Adipocyte (in vitro differentiated cells): ENCODE measurements around the gene ANGPTL8.

Source experiments
- DNase-seq: peaks from one replicate; pipeline ENCODE4 v3.0.0-alpha.2; 2015; ENCODE audit warnings: low read depth
- H3K27me3 ChIP-seq: replicated peaks from 2 replicates; pipeline ENCODE4 v1.7.0; 2013; ENCODE audit warnings: mild to moderate bottlenecking, low read length, moderate library complexity; ENCODE audit not compliant: control insufficient read depth, insufficient read depth
- H3K36me3 ChIP-seq: 2 replicates; pipeline ENCODE4 v1.7.0; 2013; ENCODE audit warnings: low read length, mild to moderate bottlenecking, moderate library complexity; ENCODE audit not compliant: control insufficient read depth, insufficient read depth, severe bottlenecking
- H3K4me1 ChIP-seq: 2 replicates; pipeline ENCODE4 v1.7.0; 2013; ENCODE audit warnings: mild to moderate bottlenecking, low read length, moderate library complexity; ENCODE audit not compliant: control insufficient read depth, insufficient read depth
- H3K4me3 ChIP-seq: 2 replicates; pipeline ENCODE4 v1.7.0; 2013; ENCODE audit warnings: mild to moderate bottlenecking, low read length, moderate library complexity
- H3K9ac ChIP-seq: 2 replicates; pipeline ENCODE4 v1.7.0; 2013; ENCODE audit warnings: mild to moderate bottlenecking, low read length, moderate library complexity
- H3K9me3 ChIP-seq: 2 replicates; pipeline ENCODE4 v1.7.0; 2013; ENCODE audit warnings: mild to moderate bottlenecking, low read length, moderate library complexity; ENCODE audit not compliant: control insufficient read depth

ANGPTL8 gene, protein sequence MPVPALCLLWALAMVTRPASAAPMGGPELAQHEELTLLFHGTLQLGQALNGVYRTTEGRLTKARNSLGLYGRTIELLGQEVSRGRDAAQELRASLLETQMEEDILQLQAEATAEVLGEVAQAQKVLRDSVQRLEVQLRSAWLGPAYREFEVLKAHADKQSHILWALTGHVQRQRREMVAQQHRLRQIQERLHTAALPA

DNA sequence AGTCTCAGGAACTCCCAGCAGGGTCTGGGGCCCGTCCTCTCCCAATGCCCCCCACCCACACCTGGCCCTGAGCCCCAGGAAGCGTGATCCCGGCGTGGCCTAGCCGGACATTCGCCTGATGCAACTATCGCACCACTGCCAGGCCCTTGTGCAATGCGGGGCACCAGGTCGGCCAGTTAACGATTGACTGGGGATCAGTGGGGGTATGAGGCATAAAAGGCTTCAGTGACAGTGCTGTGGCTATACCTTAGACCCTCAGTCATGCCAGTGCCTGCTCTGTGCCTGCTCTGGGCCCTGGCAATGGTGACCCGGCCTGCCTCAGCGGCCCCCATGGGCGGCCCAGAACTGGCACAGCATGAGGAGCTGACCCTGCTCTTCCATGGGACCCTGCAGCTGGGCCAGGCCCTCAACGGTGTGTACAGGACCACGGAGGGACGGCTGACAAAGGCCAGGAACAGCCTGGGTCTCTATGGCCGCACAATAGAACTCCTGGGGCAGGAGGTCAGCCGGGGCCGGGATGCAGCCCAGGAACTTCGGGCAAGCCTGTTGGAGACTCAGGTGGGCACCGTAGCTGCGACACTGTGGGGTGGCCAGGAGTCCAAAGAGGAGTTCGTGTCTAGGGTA, at the start of gene ANGPTL8:
ANGPTL8 (plus strand) TSS at position 243 of the 624 bp plus-strand sequence; CDS start at position 262, 19 bp downstream.
- Histone ChIP-seq H3K4me1 (peaks cover 5% of the 10 kb centered on the region), H3K27me3 (no peaks in the 10 kb centered on the region), H3K36me3 (peaks cover 15% of the 10 kb centered on the region), H3K4me3 (no peak within 1 kb of the TSS), H3K9me3 (no peaks in the 10 kb centered on the region), H3K9ac (no peak within 1 kb of the TSS)
- no peak for DNase-seq

DNA sequence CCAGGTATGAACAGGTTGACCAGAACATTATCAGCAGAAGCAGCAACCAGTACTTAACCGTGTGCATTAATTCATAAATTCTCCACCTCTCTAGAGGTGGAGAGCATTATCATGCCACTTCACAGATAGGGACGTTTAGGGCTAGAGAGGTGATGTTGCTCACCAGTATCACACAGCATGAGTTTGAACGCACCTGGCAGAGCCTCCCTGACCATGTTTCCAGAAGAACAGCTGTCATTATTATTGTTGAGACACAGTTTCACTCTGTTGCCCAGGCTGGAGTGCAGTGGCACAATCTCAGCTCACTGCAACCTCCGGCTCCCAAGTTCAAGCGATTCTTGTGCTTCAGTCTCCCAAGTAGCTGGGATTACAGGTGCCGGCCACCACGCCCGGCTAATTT, 48.9 kb upstream of the ANGPTL8 start:
- no peak for DNase-seq
- Histone ChIP-seq H3K4me1 (peaks cover 51% of the 10 kb centered on the region), H3K9ac (peak overlapping the region; percentile 47), H3K36me3 (peaks cover 65% of the 10 kb centered on the region), H3K4me3 (no peak overlapping the region), H3K9me3 (no peaks in the 10 kb centered on the region), H3K27me3 (no peaks in the 10 kb centered on the region)

DNA sequence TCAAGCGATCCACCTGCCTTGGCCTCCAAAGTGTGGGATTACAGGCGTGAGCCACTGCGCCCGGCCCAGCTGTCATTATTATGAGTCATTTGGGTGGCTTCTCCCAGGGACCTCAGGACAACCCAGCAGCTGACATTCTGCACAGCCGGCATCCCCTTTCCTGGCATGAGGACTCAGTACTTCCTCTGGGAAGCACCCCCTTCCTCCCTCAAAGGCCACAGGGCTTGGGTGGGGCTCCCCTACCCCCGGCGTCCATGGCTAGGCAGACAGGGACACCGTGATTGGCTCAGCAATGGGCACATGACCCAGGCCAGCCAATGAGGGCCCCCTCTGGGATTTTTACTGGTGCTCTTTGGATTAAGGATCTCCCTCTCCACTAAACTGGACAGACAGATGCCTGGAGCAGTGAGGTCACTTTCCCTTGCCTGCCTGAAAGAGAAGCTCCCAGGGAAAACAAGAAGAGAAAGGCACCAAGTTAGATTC, 48.1 kb upstream of the ANGPTL8 start:
- peaks cover 59% of the 10 kb centered on the region for H3K36me3 ChIP-seq
- DNase-seq: peak; percentile 62

DNA sequence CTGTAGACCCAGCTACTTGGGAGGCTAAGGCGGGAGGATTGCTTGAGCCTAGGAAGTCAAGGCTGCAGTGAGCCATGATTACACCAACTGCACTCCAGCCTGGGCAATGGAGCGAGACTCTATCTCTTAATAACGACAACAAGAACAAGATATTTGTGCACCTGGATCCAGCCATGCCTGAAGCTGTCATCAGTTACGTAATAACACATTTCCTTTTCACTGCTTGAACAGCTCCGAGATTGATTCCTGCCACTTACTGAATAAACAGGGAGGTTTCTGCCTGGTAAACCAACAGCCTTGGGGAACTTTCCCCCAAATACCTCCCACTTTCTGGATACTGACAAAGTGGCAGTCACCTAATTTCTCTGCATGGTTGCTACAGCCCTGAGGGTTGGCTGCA, 47.5 kb upstream of the ANGPTL8 start:
- peak overlapping the region; percentile 65 for H3K4me3 ChIP-seq

More for the DNA sequence above, 48.1 kb upstream of the ANGPTL8 start:
- Histone ChIP-seq H3K9ac (peak overlapping the region; percentile 49), H3K27me3 (no peaks in the 10 kb centered on the region), H3K9me3 (no peaks in the 10 kb centered on the region), H3K4me1 (peaks cover 56% of the 10 kb centered on the region), H3K4me3 (peak overlapping the region; percentile 65)

DNA sequence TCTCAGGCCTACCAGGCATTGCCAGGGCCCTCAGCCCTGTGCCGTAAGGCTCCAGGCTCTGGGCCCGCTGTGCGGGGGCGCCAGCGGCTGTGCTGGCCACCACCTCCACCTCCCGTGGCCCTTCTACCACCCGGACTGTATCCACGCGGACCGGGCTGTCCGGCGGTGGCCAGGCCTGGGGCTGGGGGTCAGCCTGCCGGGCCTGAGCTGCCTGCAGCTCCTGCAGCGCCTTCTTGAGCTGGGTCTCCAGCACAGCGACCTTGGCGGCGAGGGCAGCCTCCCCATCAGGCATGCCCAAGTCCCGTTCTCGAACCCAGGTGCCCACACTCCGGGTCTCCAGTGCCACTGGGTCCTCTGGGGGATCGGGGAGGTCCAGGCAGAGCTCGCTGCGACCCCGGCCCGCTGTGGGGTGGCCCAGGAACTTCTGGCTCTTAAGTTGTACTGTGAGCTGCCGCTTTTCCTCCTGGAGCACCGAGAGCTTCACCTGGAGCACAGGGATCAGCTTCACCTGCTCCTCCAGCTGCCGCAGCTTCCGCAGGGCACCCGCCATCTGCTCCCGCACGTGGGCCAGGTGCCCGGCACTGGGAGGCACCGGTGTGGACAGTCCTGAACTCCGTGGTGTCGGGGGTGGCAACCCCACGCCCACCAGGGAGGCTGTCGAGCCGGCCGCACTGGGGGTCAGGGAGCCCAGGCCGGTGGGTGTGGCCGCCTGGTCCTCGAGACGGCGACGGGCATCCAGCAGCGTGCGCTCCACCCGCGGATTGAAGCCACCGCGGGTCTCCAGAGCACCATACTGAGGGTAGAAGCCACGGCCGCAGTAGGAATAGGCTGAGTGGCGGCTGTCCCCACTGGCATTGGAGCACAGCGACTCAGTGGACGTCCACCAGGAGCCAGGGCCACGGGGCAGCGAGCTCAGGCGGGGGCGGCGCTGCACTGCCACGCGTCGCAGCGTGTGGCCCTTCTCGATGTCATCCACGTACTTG, 46.2 kb upstream of the ANGPTL8 start:
- no peak overlapping the region for H3K4me3 ChIP-seq
- no peaks in the 10 kb centered on the region for H3K9me3 ChIP-seq
- no peak for DNase-seq
- peaks cover 63% of the 10 kb centered on the region for H3K4me1 ChIP-seq
- no peaks in the 10 kb centered on the region for H3K27me3 ChIP-seq
- peak overlapping the region; percentile 49 for H3K9ac ChIP-seq
- H3K36me3 ChIP-seq: peaks cover 39% of the 10 kb centered on the region

More for the DNA sequence above, 47.5 kb upstream of the ANGPTL8 start:
- DNase-seq: no peak
- Histone ChIP-seq H3K9ac (peak overlapping the region; percentile 49), H3K36me3 (peaks cover 52% of the 10 kb centered on the region), H3K4me1 (peaks cover 59% of the 10 kb centered on the region), H3K9me3 (no peaks in the 10 kb centered on the region), H3K27me3 (no peaks in the 10 kb centered on the region)

DNA sequence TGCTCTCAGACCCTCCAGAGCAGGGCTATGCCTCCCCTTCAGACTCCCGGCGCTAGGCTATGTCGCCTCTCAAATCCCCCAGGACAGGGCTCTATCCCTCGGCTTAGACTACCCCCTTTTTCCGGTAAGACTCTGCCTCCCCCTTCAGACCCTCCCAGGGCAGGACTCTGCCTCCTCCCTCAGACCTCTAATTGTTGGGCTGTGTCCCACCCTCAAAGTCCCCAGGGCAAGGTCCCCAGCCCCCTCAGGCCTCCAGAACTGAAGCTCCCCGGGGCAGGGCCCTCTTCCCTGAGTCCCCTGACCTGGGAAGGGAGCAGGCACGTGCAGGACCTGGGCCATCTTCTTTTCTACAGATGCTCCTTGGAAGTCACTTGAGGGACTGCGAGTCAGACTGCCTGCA, 45.2 kb upstream of the ANGPTL8 start:
- H3K9me3 ChIP-seq: no peaks in the 10 kb centered on the region
- H3K4me1 ChIP-seq: peaks cover 66% of the 10 kb centered on the region
- no peaks in the 10 kb centered on the region for H3K27me3 ChIP-seq
- H3K9ac ChIP-seq: peak overlapping the region; percentile 54
- H3K36me3 ChIP-seq: peaks cover 33% of the 10 kb centered on the region
- H3K4me3 ChIP-seq: peak overlapping the region; percentile 4
- no peak for DNase-seq

DNA sequence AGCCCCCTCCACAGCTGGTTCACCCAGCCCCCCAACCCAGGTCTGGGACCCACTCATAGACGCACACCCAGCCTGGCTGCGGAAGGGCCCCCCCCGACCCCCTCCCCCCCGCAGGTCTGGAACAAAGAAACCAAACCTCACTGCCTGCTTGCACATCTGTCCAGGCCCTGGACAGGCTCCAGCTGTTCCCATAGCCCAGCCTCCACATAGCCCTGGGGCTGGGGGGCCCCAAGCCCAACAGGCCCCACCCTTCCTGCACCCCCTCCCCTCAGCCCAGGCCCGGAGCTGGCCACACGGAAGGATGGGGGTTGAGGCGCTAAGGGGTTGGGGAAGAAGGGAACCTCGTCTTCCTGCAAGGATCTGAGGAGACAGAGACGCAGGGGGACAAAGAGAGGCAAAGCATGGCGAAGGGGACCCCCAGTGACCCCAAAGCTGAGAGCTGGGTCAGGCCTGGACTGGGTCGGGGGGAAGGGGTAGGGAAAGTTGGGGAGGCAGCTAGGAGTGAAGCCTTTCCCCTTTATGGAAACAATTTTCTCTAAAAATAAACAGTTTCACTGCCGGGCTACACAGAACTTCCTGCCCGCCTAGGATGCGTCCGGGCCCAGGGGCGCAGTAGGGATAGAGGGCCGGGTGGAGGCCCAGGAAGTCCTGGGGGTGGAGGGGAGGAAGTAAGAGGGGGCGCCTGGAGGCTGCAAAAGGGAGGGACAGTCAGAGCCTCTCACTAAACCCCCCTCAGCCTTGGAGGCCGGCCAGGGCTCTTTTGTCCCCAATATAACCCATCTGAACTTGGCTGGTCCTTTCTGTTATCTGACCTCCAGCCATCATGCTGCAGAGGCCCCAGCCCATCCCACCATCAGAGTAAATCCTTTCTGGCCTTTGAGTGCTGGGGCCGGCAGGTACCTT, 44.5 kb upstream of the ANGPTL8 start:
- H3K27me3 ChIP-seq: no peaks in the 10 kb centered on the region
- peak; percentile 54 for DNase-seq
- peak overlapping the region; percentile 85 for H3K9ac ChIP-seq
- H3K9me3 ChIP-seq: no peaks in the 10 kb centered on the region
- peak overlapping the region; percentile 97 for H3K4me3 ChIP-seq
- H3K4me1 ChIP-seq: peaks cover 60% of the 10 kb centered on the region
- H3K36me3 ChIP-seq: peaks cover 33% of the 10 kb centered on the region

DNA sequence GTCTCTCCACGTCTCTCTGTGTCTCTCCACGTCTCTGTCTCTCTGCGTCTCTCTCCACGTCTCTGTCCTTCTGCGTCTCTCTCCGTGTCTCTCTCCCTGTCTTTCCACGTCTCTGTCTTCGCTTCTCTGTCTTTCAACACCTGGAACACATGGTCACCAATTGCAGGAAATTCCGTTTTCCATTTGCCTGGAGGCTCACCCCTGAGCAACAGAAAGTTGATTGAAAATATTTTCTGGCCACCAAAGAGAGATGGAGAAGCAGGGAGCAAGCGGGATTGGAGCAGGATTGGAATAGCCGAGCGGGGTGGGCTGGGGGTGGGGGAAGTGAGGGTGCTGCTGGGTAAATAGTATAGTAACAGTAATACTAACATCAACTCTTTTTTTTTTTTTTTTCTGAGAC, 43.7 kb upstream of the ANGPTL8 start:
- no peak for DNase-seq
- Histone ChIP-seq H3K27me3 (no peaks in the 10 kb centered on the region), H3K9me3 (no peaks in the 10 kb centered on the region), H3K36me3 (peaks cover 36% of the 10 kb centered on the region), H3K4me3 (peak overlapping the region; percentile 97), H3K9ac (peak overlapping the region; percentile 85), H3K4me1 (peaks cover 54% of the 10 kb centered on the region)

DNA sequence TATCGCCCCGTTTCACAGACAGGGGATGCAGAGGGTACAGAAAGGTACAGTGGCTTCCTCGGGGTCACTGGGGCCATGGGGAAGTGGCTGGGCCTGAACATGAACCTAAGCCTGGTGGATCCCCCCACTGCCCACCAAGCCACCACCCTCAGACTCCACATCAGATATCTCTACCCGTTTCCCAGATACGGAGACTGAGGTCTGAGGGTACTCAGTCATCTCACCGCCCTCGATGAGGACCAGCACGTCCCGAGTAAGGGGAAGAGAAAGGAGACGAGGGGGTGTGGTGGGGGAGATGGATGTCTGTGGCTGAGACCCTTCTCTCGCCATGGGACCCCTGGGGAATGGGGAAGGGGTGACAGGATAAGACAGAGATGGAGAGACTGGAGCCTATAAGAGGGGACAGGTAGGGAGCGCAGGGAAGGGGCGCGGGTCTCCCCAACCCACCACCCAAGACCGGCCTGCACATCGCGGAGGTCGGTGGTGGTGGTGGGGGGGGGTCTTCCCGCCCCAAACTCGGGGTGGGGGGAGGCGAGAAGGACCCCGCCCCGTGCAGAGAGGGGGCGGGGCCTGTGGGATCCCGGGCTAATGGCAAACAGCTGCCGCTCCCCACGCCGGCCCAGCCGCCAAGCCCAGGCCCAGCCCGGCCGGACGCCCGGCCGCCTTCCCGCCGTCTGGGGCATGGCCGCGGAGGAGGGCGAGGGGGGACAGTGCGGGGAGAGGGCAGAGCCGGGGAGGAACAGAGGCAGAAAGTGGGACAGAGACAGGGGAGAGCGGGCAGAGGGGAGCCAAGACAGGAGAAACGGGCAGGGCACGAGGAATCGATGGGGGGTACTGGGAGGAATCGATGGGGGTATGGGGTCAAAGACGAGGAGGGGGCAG, 42.8 kb upstream of the ANGPTL8 start:
- DNase-seq: peak; percentile 73

More for the DNA sequence above, 42.8 kb upstream of the ANGPTL8 start:
- peak overlapping the region; percentile 99 for H3K9ac ChIP-seq
- H3K27me3 ChIP-seq: no peaks in the 10 kb centered on the region
- H3K4me1 ChIP-seq: peaks cover 48% of the 10 kb centered on the region
- H3K4me3 ChIP-seq: peak overlapping the region; percentile 97
- peaks cover 41% of the 10 kb centered on the region for H3K36me3 ChIP-seq
- no peaks in the 10 kb centered on the region for H3K9me3 ChIP-seq
